H1 (cell line): ENCODE measurements around the gene IFIT5. TPM values are rescaled to one million over a fixed set of nuclear protein-coding genes. Genes with fewer than 3 reads are reported as not detected.
A peak's percentile ranks its signal among the peaks of the same experiment; 100 is the strongest.

ENCODE experiments used
- ASH2L ChIP-seq: fragments of 200-600, 300-600 bp; sonication (generic); IDR thresholded peaks from one replicate; pipeline ENCODE4 v1.7.1; 2017; ENCODE audit warnings: low read length
- BRCA1 ChIP-seq: IDR thresholded peaks from 2 replicates; pipeline ENCODE4 v1.6.1; 2012; ENCODE audit warnings: low read depth, low read length, improper control_type of control experiment
- CBX8 ChIP-seq: fragments of 300-800, 300-1000 bp; sonication (generic); IDR thresholded peaks from 2 replicates; pipeline ENCODE4 v1.7.1; 2016; ENCODE audit warnings: low read depth, low read length, borderline replicate concordance
- HDAC2 ChIP-seq, 2 experiments: fragments of 300-600 bp in 1 of 2; sonication (generic) in 1 of 2; IDR thresholded peaks; 2 replicates each; pipeline ENCODE4 v1.6.1; 2011 to 2012; ENCODE audit warnings: low read depth in 2 of 2, low read length in 2 of 2, mild to moderate bottlenecking in 2 of 2, moderate library complexity in 2 of 2, borderline replicate concordance in 1 of 2, inconsistent platforms in 1 of 2
- MAX ChIP-seq: IDR thresholded peaks from 2 replicates; pipeline ENCODE4 v1.6.1; 2012; ENCODE audit warnings: inconsistent platforms
- POLR2A ChIP-seq, 2 experiments: IDR thresholded peaks; 1 replicate in 1 of 2; 2 replicates in 1 of 2; pipeline ENCODE4 v1.6.1; 2011; ENCODE audit warnings: low read depth in 2 of 2, low read length in 2 of 2, mild to moderate bottlenecking in 2 of 2; ENCODE audit errors: control extremely low read depth in 1 of 2
- POLR2AphosphoS5 ChIP-seq: IDR thresholded peaks from 2 replicates; pipeline ENCODE4 v1.6.1; 2011; ENCODE audit warnings: low read depth, low read length
- RBBP5 ChIP-seq: IDR thresholded peaks from 2 replicates; pipeline ENCODE4 v1.7.1; 2012; ENCODE audit warnings: low read depth, mild to moderate bottlenecking, inconsistent platforms, low read length, moderate library complexity, borderline replicate concordance
- SUZ12 ChIP-seq: fragments of 200-600 bp; sonication (generic); IDR thresholded peaks from 2 replicates; pipeline ENCODE4 v1.6.1; 2012; ENCODE audit warnings: mild to moderate bottlenecking, inconsistent platforms, low read length, moderate library complexity, mixed read lengths
- TBP ChIP-seq: IDR thresholded peaks from 2 replicates; pipeline ENCODE4 v1.6.1; 2011; ENCODE audit warnings: low read depth, low read length, improper control_type of control experiment
- YY1 ChIP-seq: IDR thresholded peaks from 2 replicates; pipeline ENCODE4 v1.6.1; 2011; ENCODE audit warnings: low read depth, mild to moderate bottlenecking, low read length
- polyA plus RNA-seq, 7 experiments: library from polyadenylated mRNA; depleted of rRNA in 3 of 7; stranded (reverse) in 5 of 7; unstranded in 2 of 7; fragments of >200 nt in 5 of 7; fragments of 200-250 nt in 2 of 7; gene quantifications; 1 replicate in 5 of 7; 2 replicates in 1 of 7; 4 replicates in 1 of 7; pipeline versions ENCODE4 v1.2.1 to v1.2.3, GENCODE V29; 2011 to 2013; ENCODE audit warnings: missing spikeins in 2 of 7, mixed read lengths in 2 of 7
- total RNA-seq: library from RNA; stranded (reverse); fragmentation: NEBNext Ultra II Directional; extraction: Animal tissue kit (Norgen Biotek cat#: 25700); gene quantifications from 2 replicates; pipeline ENCODE4 v1.2.1, GENCODE V29; 2021

Gene IFIT5
- total and polyA plus RNA-seq, 2 of the 8 experiments (the other 6 are each of a cell fraction or from before 2014, with no cell fraction given) = 0.94 to 2.6 TPM

- TF ChIP-seq BRCA1 = no peak
- TF ChIP-seq CBX8 = no peak
- TF ChIP-seq YY1 = peak; percentile 57; the same call in 1 of the 2 replicates
- TF ChIP-seq POLR2A (IDR thresholded peaks at IDR 0.05; ENCODE audit: control extremely low read depth in 1 of 2, low read depth in 2 of 2, low read length in 2 of 2) = 0 out of 3 replicates have a peak, but pooled peaks of 1 of the 2 experiments have one; percentile 3
- 0 out of 2 replicates have a peak, but pooled peaks have one; percentile 7 for TF ChIP-seq TBP
- peak; percentile 57; the same call in 1 of the 2 replicates for TF ChIP-seq SUZ12
- TF ChIP-seq HDAC2 (IDR thresholded peaks at IDR 0.05; ENCODE audit: borderline replicate concordance in 1 of 2, low read depth in 2 of 2, low read length in 2 of 2) = peak in 1 of 2 experiments; percentile 79; a peak in 1 of 4 replicates
- TF ChIP-seq MAX = peak; percentile 78
- 0 out of 2 replicates have a peak, but pooled peaks have one; percentile 19 for TF ChIP-seq POLR2AphosphoS5
- TF ChIP-seq ASH2L = peak; percentile 79
- TF ChIP-seq RBBP5 = peak; percentile 81; the same call in 1 of the 2 replicates
These were observed 782 bp downstream of the IFIT5 start (continued) for GRCh38 chr10:89414879-89415821.
